HG02678 (cell line): ENCODE data around the gene MECR.

ENCODE experiments used
- ATAC-seq: cut with Tn5 transposase; IDR thresholded peaks from one replicate; pipeline ENCODE4 v1.9.1; 2021; ENCODE audit warnings: mild to moderate bottlenecking, moderate library complexity; ENCODE audit not compliant: unreplicated experiment

The MECR gene

DNA sequence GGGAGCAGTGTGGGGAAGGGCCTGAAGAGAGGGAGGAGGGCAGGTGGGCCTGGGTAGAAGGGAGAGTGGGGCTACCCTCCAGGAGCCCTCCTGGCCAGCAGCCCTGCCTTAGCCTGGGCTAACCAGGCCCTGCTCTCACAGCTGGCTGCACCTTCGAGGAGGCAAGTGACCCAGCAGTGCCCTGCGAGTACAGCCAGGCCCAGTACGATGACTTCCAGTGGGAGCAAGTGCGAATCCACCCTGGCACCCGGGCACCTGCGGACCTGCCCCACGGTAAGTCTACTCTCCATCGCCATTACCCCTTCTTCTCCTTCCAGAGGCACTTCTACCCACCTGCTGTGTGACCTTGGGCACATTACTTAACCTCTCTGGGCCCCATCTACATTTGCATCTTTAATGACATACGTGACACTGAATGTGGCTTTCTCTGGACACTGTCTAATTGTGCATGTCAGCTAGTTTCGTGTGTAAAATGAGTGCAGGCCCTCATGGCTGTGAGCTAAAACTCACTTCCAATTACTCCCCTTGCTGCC is 24.5 kb upstream of the MECR start:
- ATAC-seq, result no peak

GRCh38 chr1:29254346-29254745 is 23.6 kb upstream of the MECR start:
- ATAC-seq, result no peak

- no peak for ATAC-seq
Observed at GRCh38 chr1:29253180-29253579, 22.4 kb upstream of the MECR start.

DNA sequence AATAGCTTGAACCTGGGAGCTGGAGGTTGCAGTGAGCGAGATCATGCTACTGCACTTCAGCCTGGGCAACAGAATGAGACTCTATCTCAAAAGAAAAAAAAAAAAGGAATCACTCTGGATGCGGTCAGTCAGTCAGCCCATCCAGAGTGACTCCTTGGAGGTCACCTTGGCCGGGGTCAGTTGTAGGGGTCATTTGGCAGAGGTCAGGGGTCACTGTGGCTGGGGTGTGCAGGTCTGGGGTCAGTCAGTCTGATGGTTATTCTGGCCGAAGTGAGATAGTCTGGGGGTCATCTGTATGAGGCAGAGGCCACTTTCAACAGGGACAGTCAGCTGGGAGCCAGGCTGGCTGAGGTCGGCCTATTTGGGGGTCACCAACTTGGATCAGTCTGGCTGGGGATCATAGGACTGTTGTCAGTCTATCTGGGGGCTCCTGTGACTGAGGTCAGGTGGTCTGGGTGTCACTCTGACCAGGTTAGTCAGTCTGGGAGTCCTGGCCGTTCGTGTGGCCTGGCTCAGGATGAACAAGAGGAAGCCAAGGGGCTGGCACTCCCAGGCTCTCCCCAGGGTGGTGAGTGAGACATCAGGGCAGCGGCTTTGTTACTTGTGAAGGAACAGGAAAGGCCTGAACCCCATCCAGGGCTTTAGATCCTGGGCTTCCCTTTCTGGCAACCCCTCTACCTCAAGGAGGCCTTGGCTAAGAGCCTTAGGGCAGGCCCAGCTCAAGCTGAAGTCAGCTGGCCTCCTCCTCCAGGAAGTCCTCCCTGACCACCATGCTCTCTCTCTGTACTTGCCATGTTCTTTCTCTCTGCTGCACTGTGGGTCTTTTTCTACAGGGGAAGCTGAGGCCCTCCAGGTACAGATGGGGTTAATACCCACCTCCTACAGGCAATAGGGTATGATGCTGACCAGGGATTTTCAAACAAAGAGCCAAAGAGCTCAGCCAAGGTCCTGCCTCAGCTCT is 20.7 kb upstream of the MECR start:
- ATAC-seq, result no peak

DNA sequence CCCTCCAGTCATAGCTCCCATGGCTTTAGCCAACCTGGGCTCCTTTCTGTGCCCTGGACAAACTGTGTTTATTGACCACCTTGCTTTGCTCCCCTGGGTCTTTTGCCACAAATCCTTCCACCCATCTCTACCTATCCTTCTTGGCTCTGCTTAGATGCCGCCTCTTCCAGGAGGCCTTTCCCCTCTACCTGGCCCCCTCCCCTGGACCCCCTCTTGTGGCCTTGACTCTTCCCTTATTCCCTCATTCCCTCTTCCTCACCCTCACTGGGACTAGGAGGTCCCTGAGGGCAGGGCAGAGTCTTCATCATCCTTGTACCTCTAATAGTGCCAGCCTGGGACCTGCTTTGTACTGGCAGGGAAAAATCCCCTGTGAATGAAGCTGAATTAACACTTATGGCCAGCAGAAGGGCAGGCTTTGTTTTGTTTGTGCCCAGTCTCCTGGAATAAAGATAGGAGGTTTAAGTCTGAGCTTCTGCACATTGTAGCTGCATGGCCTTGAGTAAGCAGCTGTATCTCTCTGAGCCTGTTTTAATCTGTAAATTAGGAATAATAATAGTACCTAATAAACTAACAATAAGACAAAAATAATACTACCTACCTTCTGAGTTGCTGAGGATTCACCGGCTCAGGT is 19.3 kb upstream of the MECR start:
- ATAC-seq, result no peak

- ATAC-seq, result no peak
Observed at GRCh38 chr1:29249170-29249691, 18.5 kb upstream of the MECR start.

DNA sequence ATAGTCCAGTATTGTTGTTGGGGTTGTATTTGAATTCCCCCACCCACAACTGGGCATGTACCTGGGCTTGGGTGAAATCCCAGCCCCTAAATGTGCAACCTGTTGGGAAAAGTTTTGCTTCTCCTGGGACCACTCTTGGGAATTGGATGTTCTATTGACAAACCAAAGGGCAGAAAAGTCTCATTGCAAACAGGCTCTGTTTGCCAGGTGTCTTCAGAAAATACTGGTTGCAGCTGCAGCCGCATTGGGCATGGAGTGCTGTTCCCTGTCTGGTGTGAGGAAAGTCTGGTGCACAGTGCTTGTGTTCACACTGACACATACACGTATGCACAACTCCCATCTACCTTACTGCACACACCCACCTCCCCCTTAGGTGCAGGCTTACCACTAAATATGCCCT is 17.7 kb upstream of the MECR start:
- no peak for ATAC-seq

DNA sequence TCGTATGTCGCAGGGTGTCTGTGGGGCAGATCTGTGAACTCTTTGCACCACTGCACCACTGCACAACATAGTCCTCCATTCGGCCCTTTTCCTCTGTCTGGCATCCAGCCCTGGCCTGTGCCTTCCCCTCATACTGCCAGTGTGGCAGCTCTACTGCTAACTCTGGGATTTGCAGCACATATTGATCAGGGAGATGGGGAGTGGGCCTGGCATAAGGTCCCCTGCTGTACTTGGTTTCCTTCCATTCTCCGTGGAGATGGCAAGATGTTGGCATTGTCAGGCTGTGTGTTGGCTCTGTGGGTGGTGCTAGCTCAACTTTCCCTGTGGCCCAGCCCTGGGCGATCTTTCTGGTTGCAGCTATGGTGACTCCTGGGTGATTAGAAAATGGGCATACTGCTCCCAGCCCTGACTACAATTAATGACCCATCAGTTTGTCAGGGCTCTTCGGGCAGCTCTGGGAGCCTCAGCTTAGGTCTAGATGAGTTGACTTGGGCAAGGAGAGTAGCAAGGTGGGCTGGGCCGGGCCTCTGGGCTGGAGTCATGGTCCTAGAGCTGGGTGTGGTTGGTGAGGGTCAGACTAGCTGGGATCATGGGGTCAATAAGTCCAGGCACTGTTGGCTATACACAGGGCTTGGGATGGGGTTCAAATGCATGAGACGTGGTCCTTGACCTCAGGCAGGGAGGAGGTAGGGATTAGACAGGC is 17.0 kb upstream of the MECR start:
- ATAC-seq, result no peak

GRCh38 chr1:29247044-29247443 is 16.3 kb upstream of the MECR start:
- no peak for ATAC-seq

- no peak for ATAC-seq
Observed at GRCh38 chr1:29245876-29246275, 15.1 kb upstream of the MECR start.

DNA sequence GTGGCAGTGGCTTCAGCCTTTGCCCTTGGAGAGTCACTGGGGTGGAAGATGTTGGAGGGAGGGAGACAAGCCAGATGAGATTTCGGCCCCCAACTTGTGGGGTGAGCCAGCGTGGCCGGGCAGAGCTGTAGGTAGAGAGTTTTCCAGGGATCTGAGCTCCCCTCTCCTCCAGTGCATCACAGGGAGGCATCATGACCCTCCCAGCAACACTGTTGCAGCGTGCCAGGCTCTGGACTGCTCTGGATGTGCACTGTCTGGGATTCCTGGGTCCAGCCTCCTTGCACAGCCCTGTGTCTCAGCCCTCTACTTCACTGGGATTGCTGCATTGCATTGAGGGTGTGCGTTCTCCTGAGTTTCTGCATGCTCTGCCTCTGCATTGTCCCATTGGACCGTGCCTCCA is 14.5 kb upstream of the MECR start:
- no peak for ATAC-seq

- ATAC-seq, result no peak
Observed at GRCh38 chr1:29243871-29244200, 13.1 kb upstream of the MECR start.

- ATAC-seq, result no peak
Observed at GRCh38 chr1:29243023-29243870, 12.5 kb upstream of the MECR start.

DNA sequence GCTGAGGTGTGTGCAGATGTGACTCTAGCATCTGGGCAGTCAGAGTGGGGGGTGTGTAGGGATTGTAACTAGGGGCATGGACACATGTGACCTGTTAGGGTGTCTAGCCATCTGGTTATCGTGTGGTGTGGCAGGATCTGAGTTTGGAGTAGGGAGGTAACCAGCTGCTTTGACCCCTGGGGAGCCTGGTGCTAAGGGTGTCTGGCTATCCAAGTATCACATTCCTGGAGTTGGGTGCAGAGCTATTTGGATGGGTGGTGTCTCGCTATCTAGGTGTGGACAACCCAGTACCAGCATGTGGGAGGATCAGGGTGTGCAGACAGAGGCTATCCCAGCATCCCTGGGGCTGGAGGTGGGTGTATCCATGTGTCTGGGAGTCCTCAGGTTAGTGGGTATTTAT is 10.3 kb upstream of the MECR start:
- ATAC-seq, result no peak

GRCh38 chr1:29240400-29240837 is 9.7 kb upstream of the MECR start:
- ATAC-seq, result no peak

DNA sequence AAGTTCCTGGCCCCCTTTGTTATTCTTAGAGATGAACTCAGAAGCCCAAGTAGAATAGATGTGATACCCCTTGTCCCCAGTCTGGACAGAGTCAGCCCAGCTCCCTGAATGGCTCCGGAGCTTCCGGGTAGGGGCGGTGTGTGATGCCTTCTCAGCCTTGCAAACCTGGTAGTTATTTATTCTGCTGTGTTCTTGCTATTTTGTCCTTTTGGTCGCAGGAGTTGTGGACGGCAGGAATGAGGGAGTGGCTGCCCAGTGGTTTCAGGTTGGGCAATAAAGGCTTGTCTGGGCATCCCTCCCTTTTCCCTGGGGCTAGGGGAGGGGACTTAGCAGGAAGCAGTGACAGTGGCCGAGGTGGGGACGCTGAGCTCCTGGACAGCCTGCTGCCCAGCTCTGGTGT is 8.4 kb upstream of the MECR start:
- no peak for ATAC-seq

DNA sequence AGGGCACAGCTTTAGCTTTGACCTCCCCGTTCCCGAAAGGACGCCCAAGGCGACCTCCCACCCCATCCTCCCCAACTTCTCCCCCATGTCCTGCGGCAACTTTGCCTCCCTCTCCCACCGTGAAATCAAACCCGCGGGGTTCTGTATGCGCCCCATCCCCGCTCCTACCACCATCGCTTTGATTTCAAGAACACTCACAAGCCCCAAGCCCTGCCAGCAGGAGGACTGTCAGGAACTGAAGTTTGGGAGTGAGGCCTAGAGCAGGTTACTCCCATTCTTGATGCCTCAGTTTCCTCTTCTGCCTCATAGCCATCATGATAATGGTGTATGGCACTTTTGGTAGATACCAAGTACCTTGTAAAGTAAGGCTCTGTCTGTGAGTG is 7.9 kb upstream of the MECR start:
- no peak for ATAC-seq

GRCh38 chr1:29237852-29238619 is 7.3 kb upstream of the MECR start:
- ATAC-seq, result no peak

- no peak for ATAC-seq
Observed at GRCh38 chr1:29237129-29237821, 6.5 kb upstream of the MECR start.
